Measurements from ENCODE around the gene GALNT16.

GRCh38 chr14:69375722-69376121 is 115.8 kb downstream of the GALNT16 start:
- TF ChIP-seq CTCF (IDR thresholded peaks at IDR 0.05) (no peak), EZH2phosphoT487 (IDR thresholded peaks at IDR 0.05) (no peak)
